ENCODE data around the gene SHD. TPM values are rescaled to one million over a fixed set of nuclear protein-coding genes. Genes with fewer than 3 reads are reported as not detected.

The SHD gene
- total and polyA plus RNA-seq, 10 donors: 0.05 to 3.9 (median 0.78) TPM; not detected in 6

GRCh38 chr19:4297901-4298809 is 19.1 kb downstream of the SHD start:
- TF ChIP-seq, protein P1, sequence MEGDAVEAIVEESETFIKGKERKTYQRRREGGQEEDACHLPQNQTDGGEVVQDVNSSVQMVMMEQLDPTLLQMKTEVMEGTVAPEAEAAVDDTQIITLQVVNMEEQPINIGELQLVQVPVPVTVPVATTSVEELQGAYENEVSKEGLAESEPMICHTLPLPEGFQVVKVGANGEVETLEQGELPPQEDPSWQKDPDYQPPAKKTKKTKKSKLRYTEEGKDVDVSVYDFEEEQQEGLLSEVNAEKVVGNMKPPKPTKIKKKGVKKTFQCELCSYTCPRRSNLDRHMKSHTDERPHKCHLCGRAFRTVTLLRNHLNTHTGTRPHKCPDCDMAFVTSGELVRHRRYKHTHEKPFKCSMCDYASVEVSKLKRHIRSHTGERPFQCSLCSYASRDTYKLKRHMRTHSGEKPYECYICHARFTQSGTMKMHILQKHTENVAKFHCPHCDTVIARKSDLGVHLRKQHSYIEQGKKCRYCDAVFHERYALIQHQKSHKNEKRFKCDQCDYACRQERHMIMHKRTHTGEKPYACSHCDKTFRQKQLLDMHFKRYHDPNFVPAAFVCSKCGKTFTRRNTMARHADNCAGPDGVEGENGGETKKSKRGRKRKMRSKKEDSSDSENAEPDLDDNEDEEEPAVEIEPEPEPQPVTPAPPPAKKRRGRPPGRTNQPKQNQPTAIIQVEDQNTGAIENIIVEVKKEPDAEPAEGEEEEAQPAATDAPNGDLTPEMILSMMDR (IDR thresholded peaks at IDR 0.05 in 8 of 11, conservative IDR thresholded peaks at IDR 0.05 in 3 of 11): no peak

DNA sequence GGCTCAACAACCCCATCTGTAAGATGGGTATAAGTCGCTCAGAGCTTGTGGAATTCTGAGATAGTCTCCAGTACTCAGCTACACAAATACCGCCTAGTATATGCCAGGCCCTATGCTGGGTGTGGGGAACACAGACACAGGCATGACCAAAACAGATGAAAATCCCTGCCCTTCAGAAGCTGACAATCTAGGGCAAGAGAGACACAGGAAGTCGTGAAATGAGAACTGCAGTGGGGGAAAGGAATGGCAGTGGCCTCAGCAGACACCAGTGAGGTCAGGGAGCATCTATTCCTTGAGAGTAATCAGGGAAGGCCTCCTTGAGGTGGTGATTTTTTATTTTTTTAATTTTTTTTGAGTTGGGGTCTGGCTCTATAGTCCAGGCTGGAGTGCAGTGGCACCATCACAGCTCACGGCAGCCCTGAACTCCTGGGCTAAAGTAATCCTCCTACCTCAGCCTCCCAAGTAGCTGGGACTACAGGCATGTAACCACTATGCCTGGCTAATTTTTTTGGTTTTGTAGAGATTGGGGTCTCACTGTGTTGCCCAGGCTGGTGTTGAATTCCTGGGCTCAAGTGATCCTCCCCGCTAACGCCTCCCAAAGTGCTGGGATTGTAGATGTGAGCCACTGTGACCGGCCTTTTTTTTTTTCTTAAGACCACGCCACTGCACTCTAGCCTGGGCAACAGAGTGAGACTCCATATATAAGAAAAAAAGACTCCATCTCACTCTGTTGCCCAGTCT is 19.9 kb downstream of the SHD start:
- Histone ChIP-seq H3K9me3 (no peaks in the 10 kb centered on the region), H3K27me3 (replicated peaks in 1 of 7) (peaks cover 0 to 42% (median 4%) of the 10 kb centered on the region in 7 donors), H3K4me1 (peaks cover 0 to 11% (median 0%) of the 10 kb centered on the region in 6 donors), H3K27ac (no peak overlapping the region), H3K36me3 (no peaks in the 10 kb centered on the region), H3K4me3 (no peak overlapping the region)
- intact Hi-C loops (cut with DNase I; ENCODE audit: low total_unique reads): no loop called here
- 75 to 92% (median 78%) methylated on average over 7 to 8 of the region's 8 CpGs for WGBS, 5 donors
- DNase-seq: no peak
- TF ChIP-seq POLR2A (IDR thresholded peaks at IDR 0.05) (no peak), POLR2AphosphoS5 (IDR thresholded peaks at IDR 0.05) (no peak)
- TF ChIP-seq, protein P1 (IDR thresholded peaks at IDR 0.05 in 8 of 11, conservative IDR thresholded peaks at IDR 0.05 in 3 of 11): no peak

More at GRCh38 chr19:4297901-4298809, 19.1 kb downstream of the SHD start:
- no peaks in the 10 kb centered on the region for H3K9me3 ChIP-seq
- H3K4me1 ChIP-seq: peaks cover 0 to 5% (median 0%) of the 10 kb centered on the region in 6 donors
- DNase-seq: no peak
- H3K27ac ChIP-seq: no peak overlapping the region
- WGBS, 5 donors: 72 to 82% (median 81%) methylated on average over 19 to 27 of the region's 27 CpGs
- intact Hi-C loops (cut with DNase I; ENCODE audit: low total_unique reads): no loop called here
- H3K36me3 ChIP-seq: no peaks in the 10 kb centered on the region
- no peak overlapping the region for H3K4me3 ChIP-seq
- H3K27me3 ChIP-seq (replicated peaks in 1 of 7): peaks cover 0 to 43% (median 0%) of the 10 kb centered on the region in 7 donors

- Histone ChIP-seq H3K4me3 (no peak overlapping the region), H3K27me3 (replicated peaks in 1 of 7) (peaks cover 0 to 44% (median 17%) of the 10 kb centered on the region in 7 donors), H3K27ac (no peak overlapping the region), H3K9me3 (no peaks in the 10 kb centered on the region), H3K36me3 (no peaks in the 10 kb centered on the region), H3K4me1 (peaks cover 0 to 26% (median 8%) of the 10 kb centered on the region in 6 donors)
- no peak for DNase-seq
- intact Hi-C loops (cut with DNase I; ENCODE audit: low total_unique reads): no loop called here
- WGBS, 5 donors: 77 to 93% (median 81%) methylated on average over 3 of the region's 3 CpGs
- TF ChIP-seq POLR2A (IDR thresholded peaks at IDR 0.05) (no peak), POLR2AphosphoS5 (IDR thresholded peaks at IDR 0.05) (no peak)
- TF ChIP-seq, protein P1 (IDR thresholded peaks at IDR 0.05 in 8 of 11, conservative IDR thresholded peaks at IDR 0.05 in 3 of 11): no peak
Observed at GRCh38 chr19:4300589-4300988, 21.5 kb downstream of the SHD start.
